ENCODE results near the gene CTH.
"Not testable (repeated sequence)": the region's sequence is repeated elsewhere in the genome, so short reads cannot be mapped to it uniquely, and the experiment has no call there.

CTH gene

DNA sequence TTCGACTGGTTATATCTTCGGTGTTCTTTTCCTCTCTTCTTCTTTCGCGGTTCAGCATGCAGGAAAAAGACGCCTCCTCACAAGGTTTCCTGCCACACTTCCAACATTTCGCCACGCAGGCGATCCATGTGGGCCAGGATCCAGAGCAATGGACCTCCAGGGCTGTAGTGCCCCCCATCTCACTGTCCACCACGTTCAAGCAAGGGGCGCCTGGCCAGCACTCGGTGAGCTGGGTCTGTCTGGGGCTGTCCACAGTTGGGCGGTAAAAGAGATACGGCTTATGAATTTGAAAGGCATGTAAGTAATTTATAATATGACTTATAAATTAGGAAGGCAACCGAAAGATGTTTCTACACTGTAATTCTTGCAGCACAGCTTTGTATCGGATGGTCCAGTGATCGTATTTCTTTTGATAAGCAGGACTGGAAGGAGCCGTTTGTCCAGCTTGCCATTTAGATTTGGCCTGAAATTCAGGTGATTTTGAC is 334 bp downstream of the CTH start:
- no peak for DNase-seq

DNA sequence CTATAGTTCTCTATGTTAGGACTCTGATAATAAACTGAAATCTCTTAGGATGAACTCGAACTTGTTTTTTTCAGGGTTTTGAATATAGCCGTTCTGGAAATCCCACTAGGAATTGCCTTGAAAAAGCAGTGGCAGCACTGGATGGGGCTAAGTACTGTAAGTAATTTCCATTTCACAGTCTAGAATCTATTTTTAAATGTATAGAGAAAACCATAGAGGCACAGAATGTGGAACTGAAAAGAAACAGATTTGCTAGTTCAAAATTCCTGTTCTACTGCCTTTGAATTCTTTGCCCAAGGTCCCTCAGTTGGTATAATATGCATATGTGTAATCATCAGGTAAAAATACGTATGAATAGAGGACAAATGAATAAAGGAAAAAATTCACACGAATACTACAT is 4.8 kb downstream of the CTH start:
- no peak for DNase-seq

DNA sequence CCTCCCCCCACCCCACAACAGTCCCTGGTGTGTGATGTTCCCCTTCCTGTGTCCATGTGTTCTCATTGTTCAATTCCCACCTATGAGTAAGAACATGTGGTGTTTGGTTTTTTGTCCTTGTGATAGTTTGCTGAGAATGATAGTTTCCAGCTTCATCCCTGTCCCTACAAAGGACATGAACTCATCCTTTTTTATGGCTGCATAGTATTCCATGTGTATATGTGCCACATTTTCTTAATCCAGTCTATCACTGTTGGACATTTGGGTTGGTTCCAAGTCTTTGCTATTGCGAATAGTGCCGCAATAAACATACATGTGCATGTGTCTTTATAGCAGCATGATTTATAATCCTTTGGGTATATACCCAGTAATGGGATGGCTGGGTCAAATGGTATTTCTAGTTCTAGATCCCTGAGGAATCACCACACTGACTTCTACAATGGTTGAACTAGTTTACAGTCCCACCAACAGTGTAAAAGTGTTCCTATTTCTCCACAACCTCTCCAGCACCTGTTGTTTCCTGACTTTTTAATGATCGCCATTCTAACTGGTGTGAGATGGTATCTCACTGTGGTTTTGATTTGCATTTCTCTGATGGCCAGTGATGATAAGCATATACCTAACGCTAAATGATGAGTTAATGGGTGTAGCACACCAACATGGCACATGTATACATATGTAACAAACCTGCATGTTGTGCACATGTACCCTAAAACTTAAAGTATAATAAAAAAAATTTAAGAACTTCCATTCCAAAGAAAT is 8.1 kb downstream of the CTH start:
- not testable (repeated sequence) for DNase-seq

DNA sequence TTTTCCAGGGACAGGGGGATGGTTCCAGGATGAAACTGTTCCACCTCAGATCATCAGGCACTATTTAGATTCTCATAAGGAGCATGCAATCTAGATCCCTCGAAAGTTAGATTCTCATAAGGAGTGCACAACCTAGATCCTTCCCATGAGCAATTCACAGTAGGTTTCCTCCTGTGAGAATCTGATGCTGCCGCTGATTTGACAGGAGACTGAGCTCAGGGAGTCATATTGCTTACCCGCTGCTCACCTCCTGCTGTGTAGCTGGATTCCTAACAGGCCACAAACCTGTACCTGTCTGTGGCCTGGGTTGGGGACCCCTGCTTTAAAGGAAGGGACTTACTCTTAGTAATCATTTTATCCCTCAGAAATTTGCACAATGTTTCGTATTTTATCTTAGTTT is 9.3 kb downstream of the CTH start:
- DNase-seq: no peak

DNA sequence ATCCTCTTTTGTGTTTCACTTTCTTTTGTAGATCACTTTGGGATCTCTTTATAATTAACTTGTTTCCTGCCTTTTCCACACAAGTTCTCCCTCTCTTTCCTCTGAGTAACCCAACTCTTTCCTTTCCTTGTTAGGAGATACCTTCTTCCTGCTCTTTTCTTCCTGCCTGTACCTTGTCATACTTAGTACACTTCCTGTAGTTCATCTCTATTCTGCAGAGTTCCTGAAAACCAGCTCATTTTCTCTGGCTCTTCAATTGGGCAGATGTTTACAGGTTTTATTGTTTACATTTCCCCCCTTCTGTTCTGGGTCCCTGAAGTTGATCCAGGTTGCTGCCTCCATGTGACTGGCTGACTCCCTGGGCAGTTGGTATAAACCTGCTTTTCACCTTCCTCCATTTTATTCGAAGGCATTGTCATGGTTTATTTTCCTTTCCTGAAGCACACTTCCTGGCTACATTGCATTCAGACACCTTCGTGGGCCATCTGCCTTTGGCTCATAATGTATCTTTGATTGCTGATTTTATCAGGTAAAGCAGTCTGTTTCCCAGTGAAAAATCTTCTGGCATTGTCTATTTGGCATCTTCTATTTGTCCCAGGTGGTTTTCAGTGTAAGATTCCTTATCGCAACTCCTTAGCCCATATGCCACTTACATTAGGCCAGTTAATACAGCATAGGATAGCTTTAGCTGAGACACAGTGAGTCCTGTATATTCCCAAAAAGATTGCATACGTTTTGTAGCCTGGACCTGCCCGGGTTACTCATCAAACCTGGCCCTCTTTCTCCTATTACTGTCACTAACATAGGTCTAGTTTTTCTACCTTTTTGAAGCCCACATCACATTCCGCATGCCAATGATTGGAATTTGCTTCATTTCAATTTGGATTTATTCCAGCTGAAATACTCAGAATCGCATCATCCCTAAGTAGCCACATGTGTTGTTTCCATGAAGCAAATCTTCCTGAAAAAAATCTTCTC is 15.4 kb downstream of the CTH start:
- no peak for DNase-seq

DNA sequence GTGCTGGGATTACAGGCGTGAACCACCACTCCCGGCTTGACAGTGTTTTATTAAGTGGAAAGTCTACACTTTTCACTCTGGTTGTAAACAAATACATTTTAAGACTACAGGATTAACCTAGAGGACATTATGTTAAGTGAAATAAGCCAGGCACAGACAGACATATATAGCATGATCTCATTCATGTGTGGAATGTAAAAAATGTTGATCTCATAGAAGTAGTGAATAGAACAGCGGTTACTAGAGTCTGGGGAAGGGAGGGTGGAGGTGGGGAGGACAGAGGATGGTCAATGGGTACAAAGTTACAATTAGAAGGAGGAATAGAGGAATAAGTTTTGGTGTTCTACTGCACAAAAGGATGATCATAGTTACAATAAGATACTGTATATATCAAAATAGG is 16.9 kb downstream of the CTH start:
- DNase-seq: no peak

DNA sequence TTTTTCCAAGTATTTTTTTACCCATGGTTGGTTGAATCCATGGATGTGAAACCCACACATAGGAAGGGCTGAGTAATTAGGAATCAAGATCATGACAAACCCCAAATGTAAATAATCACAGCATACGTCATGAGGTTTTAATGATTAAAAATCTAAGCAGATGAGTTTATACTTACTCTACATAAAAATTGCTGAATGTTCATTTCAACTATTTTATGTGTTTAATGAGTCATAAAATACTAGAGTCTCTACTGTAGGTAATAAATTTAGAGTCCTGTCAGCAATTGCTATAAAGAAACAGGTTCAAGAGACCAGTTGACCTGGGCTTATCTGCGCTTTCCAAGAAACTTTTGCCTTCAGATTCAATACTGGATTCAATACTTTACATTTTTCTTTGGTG is 18.2 kb downstream of the CTH start:
- DNase-seq: no peak

DNA sequence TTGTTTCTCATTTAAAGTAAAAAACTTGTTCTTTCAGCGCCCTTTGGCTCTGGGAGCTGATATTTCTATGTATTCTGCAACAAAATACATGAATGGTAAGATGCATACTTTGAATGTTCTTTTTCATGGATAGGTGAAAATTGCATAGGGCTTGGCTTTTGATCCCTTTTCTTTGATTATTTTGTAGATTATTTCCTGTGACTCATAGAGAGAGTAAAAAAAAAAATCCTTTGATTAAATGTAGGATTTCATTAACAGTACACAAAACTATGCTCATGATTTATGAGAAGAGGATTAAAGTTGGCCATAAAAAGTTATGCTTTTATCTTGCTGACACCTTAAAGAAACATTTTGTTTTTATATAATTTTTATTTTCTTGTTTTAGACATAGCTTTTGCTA is 18.7 kb downstream of the CTH start:
- no peak for DNase-seq

DNA sequence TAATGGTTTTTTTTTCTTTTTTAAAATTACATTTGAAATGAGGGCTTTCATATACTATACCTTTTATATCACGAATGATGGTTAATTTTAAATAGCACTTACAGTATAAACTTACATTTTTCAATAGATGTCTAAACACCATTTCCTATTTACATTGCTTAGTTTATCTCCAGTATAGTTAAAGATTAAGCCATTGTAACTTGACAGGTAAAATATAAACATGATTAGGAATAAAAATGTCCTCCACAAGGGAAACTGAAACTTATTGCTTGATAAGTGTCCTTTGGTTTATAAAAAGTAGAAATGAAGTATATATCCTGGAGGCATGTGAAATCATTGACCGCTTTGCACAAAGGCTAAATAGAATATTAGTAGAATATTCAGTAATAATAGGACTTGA is 20.2 kb downstream of the CTH start:
- no peak for DNase-seq

DNA sequence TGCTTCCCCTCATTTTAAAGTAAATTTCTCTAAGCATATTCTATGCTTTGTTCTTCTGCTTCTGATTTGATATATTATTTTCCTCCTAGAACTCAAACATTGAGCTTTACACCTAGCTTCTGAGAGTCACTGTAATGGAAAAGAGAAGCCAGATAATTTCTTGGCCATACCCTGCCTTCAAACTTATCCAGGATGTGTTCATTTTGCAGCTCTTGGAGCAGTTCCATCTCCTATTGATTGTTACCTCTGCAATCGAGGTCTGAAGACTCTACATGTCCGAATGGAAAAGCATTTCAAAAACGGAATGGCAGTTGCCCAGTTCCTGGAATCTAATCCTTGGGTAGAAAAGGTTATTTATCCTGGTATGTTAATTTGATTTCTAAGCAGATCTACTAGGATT is 20.8 kb downstream of the CTH start:
- DNase-seq: no peak

DNA sequence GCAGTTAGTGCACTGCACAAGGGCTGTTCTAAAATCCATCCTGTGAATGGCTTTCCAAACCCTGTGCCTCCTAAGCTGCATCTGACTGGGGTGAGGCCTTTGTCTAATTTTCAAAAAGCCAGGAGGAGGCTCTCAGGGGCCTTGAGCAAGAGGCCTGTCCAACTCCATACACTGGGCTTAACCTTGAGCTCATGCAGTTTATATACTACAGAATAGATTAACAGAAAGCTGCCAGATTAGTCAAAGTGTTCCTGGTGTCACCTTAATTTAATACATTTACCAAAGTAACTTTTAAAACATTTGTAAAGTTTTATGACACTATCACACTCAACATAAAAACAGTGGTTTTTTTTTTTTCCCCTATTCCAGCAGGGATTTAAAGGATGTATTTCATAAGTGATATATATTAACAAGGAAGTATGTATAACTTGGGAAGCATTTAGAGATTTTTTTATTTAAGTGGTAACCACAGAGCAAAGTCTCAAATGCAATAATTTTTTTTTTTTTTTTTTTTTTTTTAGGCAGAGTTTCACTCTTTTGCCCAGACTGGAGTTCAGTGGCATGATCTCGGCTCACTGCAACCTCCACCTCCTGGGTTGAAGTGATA is 23.3 kb downstream of the CTH start:
- DNase-seq: no peak

DNA sequence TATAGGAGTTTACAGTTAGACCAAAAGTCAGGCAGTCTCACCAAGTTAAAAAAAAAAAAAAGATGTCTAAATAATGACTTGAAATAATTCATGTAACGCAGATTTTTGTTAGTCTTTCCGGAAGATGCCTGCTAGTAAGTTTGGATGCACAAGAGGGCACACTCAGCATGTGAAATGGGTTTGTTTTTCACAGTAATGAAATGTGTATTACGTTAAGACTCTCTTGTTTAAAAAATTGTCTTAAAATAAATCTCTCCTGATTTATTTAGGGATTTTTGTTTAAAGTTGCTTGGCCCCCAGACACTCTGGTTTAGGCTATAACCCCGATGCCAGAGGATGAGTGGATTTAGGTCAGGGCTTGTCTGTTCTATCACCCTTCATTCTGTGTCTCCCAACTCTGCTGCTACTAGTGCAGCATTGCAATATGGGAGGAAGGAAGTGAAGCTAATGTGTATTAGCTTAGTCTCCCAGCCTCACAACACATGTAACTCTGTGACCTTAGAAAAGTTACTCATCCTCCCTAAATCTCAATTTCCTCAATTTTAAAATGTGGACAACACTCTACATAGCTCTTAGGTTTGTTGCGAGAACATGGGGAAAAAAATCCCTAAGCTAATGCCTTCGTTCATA is 25.7 kb downstream of the CTH start:
- DNase-seq: no peak

DNA sequence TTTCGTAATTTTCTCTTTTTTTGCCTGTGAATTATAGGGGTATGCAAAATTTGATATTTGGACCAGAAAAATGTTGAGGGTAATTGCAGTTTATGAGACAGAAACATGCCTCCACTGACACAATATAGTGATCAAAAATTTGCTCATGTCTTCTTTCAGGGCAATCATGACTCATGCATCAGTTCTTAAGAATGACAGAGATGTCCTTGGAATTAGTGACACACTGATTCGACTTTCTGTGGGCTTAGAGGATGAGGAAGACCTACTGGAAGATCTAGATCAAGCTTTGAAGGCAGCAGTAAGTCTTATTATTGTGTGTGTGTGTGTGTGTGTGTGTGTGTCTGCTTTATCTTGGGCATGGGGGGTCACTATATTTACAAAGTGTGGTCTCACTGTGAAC is 27.5 kb downstream of the CTH start:
- DNase-seq: no peak

DNA sequence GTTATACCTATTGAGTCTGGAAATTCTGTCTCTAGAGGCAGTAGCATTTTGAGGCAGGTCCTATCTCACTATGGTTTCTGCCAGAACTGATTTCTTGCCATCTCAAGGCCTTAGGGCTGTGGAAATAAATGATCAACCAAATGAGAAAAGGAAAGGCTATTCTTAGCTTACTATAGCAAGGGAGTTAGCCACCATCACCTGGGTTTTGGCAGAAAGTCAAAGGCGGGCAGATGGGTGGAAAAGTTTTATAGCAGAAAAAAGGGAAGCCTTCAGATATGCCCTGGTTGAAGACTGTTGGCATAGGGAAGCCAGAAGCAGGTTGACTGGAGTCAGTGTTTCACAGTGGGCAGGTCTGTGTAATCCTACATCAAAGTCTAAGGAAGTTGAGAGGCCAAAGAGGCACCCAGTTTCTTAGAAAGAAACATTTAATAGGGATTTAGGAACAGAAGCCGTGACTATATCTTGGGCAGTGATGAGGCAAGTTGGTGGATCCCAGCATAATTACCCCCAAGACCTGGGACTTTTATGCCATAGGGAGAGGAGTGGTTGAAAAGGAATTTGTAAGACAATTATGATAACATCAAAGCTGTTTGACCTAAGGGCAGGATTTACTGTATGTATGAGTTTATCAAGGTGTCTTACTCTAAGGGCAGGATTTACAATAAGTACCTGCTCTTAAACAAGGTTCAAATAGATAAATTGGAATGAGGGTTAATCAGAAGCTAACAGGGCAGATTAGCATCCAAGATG is 29.7 kb downstream of the CTH start:
- no peak for DNase-seq

DNA sequence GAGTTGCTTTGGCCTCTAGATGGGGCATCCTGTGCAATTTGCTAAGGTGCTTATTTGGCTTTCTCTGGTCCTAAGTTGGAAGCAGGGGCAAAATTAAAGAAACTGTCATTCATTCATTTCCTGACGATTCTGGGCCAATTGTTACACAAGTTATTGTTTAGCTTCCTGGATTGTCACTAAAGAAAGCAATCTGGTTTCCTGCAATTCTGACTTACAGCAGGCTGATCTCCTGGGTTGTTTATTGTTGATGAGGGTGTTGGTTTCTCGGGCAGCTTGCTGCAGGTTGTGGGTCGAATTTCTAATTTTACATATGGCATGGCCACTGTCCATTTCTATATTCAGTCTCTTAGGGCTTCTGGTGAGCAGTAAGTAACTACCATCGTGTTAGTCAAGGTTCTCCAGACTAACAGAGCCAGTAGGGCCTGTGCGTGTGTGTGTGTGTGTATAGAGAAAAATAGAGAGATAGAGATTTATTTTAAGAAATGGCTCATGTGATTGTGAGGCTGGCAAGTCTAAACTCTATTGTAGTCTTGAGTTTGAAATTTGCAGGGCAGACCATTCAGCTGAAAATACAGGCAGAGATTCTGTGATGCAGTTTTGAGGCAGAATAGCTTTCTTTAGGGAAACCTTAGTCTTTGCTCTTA is 30.4 kb downstream of the CTH start:
- no peak for DNase-seq

DNA sequence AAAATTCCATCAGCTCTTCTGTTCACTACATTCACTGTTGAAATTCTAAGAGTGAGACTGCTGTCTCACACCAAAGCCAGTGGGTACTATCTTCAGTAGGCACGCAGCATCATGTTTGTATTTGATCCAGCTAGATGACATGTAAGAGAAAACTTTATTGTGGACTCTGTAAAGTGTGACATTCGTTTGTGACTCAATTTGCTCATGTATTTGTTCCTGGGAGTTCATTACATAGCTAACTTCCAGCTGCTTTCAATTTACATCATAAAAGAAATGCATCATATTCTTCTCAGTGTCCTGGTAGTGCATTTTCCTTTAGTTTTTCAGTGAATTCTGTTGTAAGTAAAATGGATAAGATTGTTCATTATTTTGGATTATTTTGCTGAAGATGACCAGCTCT is 31.4 kb downstream of the CTH start:
- no peak for DNase-seq

DNA sequence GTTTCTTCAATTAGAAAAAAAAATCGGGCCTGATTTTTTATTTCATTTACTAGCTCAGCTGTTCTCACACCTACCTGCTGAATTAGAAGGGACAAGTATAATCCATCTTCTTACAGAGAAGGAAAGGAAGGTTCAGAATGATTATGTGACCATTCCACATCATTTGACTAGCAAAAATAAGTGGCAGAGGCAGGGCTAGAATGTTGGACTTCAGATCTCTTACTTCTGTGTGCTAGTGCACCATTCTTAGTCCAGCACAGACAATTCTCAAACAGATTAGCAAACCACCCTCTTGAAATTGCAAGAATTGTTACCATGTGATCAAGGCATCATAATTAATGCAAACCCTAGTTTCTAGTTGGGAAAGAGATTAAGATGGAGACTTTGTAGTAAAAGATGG is 32.7 kb downstream of the CTH start:
- no peak for DNase-seq

DNA sequence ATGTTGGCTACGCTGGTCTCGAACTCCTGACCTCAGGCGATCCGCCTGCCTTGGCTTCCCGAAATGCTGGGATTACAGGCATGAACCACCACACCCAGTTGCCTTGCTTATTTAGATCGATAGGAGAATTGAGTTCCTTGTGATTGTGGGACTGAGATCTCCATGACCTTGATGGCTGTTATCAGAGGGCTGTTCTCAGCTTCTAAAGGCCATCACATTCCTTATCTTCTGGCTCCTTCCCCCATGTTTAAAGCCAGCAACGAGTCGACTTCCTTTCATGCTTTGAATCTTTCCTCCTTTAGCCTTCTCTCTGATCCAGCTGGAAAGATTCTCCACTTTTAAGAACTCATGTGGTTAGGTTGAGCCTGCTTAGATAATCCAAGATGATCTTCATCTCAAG is 38.0 kb downstream of the CTH start:
- DNase-seq: no peak

DNA sequence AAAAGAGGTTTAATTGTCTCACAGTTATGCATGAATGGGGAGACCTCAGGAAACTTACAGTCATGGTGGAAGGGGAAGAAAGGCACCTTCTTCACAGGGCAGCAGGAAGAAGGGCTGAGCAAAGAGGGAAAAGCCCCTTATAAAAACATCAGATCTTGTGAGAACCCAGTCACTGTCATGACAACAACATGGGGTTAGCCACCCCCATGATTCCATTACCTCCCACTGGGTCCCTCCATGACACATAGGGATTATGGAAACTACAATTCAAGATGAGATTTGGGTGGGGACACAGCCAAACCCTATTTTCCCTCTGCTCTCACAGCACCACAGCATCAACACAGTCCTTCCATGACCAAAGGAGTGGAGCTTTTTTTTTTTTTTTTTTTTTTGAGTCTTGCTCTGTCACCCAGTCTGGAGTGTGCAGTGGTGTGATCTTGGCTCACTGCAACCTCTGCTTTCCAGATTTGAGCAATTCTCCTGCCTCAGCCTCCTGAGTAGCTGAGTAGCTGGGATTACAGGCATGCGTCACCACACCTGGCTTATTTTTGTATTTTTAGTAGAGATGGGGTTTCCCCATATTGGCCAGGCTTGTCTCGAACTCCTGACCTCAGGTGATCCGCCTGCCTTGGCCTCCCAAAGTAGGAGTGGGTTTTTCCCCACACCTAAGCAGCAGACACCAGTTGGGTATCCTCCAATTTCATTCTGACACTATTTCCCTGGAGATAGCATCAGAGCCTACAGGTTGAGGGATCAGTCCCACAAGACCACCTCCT is 41.3 kb downstream of the CTH start:
- not testable (repeated sequence) for DNase-seq

DNA sequence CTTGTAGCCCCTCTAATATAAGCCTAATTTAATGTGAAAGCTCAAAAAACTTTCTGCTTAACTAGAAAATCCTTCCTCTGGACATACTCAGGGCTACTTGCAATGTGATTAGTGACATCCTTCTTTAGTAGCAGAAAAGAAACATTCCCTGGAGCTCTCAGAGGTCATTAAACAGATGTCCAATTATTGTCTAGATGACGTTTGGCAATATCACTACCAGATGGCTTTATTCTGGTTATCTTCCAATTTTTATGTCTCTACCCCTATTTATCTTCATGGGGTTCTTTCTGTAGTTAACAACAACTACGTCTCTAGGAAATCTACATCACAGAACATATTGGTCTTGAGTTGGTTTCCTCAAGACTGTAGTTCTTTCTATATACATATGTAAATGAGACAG is 44.2 kb downstream of the CTH start:
- DNase-seq: no peak

DNA sequence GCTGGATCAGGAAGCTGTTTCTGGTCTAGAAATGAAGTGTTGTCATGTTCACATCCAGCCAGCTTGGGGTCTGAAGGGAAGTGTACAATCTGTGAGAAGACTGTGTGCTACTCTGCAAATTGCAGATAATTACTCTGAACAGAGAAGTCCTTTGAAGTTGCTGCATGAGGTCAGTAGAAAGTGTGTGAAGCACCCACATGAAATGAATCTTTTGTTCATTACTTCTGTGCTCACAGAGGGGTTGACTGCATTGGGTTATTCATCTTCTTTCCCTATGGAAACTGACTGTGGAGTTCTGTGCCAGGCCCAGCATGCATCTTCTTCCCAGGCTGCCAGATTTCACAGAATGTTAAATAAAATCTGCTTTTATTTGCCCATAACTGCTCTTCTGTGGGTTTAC is 47.1 kb downstream of the CTH start:
- no peak for DNase-seq

Measured in NCI-H345 (cell line).